NCI-H187 treated with DMSO at 0.1 percent for 48 hours (cell line): ENCODE results near the gene BGN.

Experiments used
- DNase-seq: peaks from one replicate; lab custom pipeline; 2025; lab: John Stamatoyannopoulos, UW

BGN gene

DNA sequence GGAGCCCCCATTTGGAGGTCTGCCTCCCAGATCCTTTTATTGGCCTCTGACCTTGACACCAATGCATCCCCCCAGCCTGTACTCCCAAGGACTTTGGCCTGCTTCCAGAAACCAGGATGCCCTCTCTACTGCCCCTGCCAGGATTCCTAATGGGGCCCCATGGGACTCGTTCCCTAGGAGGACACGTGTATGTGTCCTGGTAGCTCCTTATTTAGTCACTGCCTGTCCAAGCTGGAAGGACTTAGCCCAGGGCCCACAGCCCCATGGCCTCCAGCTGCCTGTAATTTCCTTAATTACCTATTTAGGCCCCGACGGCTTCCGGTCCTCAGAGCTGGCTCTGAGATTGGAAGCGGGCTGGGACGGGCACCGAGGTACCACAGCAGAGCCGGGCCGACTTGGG lies 32.0 kb downstream of the BGN start:
- no peak for DNase-seq

DNA sequence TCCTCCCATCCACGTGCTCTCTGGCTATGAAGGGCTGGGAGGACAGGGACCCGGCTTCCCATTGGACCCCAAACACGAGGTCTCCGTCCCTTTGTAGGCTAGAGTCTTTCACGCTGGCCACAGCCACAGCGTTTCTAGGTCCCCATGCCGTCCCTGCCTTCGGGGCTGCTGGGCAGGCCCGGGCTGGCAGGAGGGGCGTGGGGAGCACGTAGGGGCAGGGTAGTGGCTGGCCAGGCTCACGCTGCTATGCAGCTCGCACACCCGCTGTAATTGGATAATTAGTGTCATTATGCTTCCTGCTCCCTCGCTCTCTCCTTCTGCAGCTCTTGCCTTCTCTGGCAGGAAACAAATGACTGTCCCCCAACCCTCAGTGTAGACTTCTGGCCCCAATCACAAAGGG lies 32.4 kb downstream of the BGN start:
- no peak for DNase-seq

DNA sequence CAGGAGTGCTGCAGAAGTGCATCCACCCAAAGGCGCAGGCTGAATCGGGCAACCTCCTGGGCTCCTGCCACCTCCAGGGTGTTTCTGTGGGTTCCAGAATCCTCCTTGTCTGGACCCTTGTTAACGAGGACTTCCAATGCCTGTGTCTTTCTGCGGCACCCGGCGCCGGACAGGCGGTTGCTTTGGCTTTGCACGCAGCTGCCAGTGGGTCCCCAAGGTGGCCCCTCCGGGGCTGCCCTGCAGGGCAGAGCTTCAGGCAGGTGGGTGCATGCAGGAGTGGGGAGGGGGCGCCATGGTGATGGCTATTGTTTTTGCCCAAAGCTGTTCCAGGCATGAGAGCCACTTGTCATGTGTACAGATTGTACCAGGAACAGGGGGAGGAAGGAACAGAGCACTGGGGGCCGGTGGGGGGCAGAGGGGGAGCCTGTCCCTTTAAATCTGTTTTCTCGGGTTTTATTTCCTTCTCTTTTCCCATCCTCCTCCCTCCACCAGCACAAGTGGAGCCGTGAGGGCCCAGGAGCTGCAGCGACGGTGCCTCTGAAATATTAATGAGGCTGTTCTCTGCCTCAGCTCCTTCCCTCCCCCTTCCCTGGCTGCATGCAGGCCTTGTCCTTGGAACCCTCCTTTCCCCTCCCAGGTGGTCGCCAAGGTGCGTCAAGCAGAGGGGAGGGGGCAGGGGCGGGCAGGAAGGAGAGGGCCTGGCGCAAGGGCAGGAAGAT lies 35.8 kb downstream of the BGN start:
- DNase-seq, result peak; percentile 30

DNA sequence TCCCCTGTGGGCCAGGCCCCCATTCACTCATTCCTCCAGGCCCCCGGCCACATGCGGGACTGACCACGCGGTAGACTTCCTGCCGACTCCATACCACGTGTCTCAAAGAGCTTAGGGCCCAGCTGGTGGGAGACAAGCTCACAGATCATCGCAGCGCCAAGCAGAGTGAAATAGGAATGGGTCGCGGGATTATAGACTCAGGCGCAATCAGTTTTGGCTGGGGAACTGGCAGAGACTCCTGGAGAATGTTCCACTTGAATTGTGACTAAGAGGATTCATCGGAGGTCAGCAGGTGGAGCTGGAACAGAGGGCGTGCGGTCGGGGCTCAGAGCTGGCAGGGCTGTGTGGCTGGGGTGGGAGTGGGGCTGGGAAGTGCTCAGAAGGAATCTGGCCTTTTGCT lies 38.3 kb downstream of the BGN start:
- DNase-seq, result no peak

DNA sequence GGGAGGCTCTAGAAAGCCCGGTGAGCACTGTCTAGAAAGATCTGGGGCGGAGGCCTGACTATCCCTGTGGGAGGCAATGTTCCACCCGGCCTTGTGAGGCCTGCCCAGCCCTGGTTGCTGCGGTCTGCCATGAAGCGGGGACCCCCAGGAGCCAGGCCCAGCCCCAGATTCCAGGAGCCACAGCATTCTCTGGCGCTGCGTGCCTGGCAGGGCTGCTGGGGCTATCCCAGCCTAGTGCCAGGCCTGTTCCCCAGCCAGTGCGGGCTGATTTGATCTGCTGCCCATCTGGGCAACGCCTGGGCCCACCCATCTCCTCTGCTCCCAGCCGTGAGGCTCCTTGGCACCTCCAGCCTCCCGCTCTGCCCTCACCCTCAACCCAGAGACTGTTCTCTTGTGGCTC lies 42.3 kb downstream of the BGN start:
- no peak for DNase-seq

DNA sequence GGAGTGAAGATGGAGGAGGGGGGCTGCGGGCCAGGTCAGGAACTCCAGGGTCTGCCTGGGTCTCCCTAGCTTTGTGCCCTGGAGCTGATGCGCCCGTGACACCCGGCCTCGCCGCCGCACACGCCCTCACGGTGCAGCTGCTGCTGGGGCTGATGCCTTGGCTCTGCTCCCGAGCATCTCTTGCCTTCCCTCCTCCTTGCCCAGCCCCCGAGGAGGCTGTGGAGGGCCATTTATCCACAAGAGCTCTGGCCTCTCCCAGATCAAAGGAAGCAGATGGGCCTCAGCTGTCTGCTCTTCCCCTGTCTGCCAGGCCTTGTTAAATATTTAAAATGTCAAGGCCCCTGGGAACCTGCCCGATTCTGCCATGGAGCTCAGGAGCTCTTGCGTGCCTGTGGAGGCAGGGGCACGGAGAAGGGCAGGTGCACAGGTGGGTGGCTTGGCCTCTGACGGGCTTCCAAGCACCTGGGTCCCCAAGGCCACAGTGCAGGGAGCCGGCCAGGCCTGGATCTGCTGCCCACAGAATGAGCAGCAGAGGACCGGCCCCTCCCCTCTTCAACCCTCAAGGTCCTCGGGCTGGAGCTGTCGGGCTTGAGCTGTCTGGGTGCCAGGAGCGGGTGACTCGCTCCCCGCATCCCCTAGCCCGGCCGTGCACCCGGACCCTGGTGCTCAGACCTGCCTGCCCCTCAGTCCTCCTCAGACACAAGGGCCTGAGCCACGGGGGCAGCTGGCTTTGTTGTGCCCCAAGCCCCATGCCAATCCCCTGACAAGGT lies 42.9 kb downstream of the BGN start:
- DNase-seq, result peak; percentile 42

DNA sequence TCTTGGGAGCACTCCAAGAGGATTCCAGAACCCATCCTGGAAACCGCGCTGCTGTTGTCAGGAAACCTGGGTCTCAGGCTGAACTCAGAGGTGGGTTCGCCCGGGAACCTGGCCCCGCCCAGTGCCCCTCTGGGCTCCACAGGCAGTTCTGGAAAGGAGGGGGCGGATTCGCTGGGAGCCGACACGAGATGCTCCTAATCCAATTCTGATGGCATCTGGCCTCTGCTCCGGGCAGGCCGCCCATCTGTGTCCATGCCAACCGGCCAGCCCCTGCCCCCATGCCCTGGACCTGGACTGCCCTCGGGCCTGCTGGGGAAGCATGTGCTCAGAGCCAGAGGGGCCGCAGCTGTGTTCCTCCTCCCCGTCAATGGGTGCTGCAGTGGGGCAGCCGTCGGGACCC lies 43.6 kb downstream of the BGN start:
- no peak for DNase-seq

DNA sequence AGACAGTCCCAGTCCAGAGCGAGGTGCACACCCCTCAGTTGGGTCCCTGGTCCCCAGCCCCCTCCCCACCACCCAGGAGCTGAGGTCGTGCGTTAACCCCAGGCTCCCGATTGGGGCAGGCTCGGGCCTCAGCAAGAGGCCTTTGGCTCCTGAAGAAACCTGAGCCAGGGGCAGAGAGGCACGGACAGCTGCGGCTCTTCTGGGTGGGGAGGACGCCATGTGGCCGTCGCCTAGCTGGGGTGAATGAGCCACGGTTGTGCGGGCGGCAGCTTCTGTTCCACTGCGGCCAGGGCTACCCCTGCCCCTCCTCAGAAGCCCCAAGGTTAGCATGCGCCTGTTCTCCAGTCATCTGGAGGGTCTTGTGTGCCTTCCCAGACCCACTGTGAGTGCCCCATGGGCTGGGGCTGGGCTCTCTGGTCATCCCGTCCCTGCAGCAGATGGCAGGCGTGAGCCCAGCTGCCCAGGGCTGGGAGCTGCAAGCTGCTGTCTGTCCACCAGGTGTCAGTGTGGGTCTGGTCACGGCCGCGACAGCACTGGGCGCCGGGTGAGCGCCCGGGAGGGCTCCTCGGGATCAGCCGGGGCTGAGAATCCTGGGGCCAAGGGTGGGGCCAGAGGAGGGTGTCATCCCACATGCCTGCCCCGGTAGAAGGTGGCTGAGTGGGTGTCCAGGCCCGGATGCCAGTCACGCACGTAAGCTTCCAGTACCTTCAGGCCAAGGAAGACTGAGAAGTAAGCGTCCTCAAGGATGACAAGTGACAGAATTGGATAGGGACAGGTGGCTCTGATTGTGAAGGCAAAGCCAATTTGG lies 44.6 kb downstream of the BGN start:
- DNase-seq, result no peak

DNA sequence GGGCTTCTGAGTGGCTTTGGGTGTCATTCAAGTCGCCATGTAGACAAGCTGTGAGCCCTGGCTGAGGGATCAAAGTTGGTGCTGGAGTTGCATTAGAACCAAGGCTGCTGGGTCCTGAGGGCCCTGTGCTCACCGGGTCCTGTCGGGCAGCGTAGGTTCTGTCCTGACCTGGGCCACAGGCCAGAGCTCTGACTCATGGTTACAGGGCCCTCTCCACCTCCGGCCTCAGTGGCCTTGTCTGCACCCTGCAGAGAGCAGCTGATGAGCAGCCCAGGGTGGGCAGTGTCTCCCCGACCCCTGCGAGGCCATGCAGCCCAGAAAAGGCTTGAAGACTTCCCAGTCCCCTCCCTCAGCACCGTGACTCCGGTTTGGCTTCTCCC lies 45.2 kb downstream of the BGN start:
- DNase-seq, result no peak

DNA sequence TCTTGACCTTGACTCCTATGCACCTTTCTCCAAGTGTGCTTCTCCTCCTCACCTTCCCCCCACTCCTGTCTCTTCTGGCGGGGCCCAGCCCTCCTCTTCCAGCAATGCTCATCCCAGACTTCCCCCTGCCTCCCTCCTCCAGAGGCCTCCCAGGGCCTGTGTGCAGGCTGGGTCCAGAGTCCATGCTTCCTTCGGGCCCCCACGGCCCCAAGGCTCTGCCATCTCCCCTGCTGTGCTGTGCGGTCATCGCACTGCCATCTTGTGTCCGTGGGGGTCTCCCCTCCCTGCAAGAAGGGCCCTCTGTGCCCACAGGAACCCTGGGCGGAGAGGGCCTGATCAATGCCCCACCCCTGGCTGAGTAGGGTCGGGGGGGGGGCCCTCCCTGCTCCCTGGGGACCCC lies 49.9 kb downstream of the BGN start:
- no peak for DNase-seq

DNA sequence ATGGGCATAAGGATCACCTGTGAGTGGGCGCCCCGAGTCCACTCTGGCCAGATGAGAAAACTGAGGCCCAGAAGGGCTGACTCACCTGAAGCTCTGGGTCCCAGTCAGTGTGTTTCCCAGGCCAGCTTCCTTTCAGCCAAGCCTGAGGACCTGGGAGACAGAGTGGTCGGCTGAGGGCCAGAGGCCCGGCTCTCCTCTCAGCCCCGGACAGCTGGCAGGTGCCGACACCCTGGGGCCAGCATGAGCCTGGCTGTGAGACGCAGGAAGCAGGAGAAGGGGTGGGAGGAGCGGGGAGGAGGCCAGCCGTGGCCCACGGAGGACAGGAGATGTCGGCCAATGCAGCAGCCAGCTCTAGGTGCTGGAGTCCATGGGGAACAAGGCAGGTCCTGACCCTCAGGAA lies 51.6 kb downstream of the BGN start:
- no peak for DNase-seq

DNA sequence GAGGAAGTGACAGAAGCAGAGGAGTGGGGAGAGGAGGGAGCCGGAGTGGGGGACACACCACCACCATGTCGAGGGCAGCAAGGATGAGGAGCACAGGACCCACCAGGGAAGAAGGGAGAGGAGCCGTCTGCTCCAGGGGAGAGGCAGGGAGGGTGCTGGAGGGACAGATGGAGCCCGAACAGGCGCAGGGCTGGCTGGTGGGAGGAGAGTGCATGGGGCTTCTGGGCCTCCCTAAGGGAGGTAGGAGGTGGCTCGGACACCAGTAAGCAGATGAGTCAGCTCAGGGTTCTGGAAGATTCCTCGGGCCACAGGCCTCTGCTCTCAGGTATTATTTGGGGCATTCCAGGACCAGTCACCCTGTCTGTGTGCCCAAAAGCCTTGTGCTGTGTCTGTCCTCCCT lies 52.4 kb downstream of the BGN start:
- DNase-seq, result no peak

DNA sequence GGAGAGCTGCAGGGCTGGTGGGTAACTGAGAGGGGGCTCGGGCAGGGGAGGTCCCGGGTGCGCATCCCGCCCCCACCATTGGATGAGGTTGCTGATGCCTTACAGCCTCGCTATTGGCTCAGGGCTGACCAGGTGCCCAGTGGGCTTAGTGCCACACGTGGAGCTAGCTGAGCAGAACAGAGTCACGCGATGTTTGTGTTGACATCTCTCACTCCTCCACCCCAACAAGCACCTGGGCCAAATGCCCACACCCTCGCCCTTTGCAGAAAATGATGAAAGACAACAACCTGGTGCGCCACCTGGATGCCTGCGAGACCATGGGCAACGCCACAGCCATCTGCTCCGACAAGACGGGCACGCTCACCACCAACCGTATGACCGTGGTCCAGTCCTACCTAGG lies 54.5 kb downstream of the BGN start:
- no peak for DNase-seq

DNA sequence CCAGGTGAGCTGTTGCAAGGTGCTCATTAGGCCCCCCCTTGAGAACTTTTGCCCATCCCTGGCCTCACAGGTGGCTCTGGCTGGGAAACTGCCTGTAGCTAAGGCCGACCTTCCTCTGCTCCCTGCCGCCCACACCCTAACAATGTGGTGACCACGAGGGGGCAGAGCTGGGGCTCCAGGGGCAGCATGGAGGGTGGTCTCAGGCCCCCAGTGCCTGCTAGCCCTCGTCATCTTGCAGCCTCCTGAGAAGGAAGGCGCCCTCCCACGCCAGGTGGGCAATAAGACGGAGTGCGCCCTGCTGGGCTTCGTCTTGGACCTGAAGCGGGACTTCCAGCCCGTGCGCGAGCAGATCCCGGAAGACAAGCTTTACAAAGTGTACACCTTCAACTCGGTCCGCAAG lies 55.0 kb downstream of the BGN start:
- DNase-seq, result no peak

DNA sequence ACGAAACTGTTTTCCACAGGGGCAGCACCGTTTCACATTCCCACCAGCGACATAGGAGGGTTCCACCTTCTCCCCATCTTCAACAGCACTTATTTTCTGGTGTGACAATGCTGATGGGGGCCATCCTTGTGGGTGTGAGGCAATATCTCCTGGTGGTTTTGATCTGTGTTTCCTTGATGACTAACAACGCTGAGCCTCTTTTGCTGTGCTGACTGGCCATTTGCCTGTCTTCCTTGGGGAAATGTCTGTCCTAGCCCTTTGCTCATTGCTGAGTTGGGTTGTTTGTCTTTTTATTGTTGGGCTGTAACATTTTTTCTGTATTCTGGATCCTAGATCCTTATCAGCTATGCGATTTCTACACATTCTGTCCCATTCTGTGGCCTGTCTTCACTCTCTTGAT lies 56.4 kb downstream of the BGN start:
- no peak for DNase-seq

DNA sequence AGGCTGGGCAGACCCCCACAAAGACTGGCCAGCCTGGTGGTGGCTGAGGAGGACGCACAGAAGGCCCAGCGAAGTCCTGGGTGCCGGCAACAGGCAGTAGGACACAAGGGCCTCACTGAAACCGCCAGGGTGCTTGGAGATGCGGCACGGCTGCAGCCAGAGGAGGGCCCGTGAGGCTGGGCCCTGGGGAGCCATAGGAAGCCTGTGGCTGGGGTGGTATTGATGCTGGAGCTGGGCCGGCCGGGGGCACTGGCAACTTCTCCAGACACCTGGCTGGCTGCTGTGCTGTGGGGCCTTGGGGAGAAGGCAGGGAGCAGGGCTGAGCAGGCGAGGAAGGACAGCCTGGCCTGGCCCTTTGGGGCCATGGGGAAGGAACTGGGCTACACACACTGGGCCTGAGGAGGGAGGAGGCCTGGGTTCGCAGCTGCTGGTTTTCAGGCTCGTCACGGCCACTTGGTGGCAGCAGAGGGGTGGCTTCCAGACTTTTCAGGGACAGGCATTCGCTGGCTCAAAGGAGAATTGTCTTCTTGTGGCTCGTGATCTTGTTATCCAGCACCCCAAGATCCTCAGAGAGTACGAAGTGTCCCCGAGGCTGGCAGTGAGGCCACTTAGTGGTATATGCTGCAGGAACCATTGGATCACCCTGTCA lies 59.9 kb downstream of the BGN start:
- no peak for DNase-seq

DNA sequence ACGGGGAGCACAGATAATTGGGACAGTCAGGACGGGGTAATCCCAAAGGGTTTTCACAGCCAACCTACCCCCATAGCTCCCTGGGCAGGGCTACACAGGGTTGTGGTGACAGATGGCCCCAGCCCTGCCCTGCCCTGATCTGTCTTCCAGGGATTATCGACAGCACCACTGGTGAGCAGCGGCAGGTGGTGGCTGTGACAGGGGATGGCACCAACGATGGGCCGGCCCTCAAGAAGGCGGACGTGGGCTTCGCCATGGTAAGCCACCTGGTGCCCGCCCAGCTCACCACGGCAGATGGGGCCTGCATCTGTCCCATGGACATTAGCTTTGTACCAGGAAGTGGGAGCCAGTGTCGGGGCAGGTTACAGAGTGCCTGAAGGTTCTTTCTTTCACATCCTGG lies 62.0 kb downstream of the BGN start:
- no peak for DNase-seq

DNA sequence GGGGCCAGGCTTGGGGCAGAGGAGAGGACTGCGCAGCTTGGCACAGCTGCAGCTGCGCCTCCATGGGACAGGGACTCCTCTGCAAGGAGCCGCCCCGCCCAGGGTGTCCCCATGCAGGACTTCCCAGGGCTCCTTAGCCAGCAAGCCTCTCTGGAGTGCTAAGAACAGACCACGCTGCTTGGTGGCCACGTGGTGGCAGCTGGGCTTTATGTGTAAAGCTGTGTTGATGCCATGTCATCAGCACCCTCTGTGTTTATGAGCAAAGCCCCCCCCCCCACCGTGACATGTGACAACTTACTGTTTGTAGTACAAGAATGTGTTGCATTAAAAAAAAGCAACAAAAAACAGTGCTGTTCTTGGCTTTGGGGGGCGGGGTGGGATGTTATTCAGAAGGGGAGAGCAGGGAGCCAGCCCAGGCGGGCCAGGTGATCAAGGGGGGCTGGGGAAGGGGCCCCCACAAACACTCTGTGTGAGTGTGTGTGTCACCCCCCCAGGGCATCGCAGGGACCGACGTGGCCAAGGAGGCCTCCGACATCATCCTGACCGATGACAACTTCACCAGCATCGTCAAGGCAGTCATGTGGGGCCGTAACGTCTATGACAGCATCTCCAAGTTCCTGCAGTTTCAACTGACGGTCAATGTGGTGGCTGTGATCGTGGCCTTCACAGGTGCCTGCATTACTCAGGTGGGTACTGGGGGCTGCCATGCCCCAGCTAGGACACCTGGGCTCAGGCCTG lies 63.0 kb downstream of the BGN start:
- DNase-seq, result no peak
